SU-DHL-6 (cell line): Measurements from ENCODE around the gene CD247.

ENCODE experiments used
- H2AFZ ChIP-seq: fragments of 200-600 bp; sonication (generic); 2 replicates; pipeline ENCODE4 v1.6.1; 2014; ENCODE audit warnings: low read depth, mild to moderate bottlenecking, moderate library complexity, mixed read lengths, antibody characterized with exemption, low read length; ENCODE audit not compliant: severe bottlenecking
- H3F3A ChIP-seq: fragments of 200-600 bp; shearing (Covaris generic); 2 replicates; pipeline ENCODE4 v1.6.0; 2016; ENCODE audit warnings: antibody characterized with exemption, mild to moderate bottlenecking; ENCODE audit not compliant: insufficient read depth
- H3K27ac ChIP-seq: fragments of 200-600 bp; sonication (generic); 2 replicates; pipeline ENCODE4 v1.5.1; 2016; ENCODE audit warnings: low read depth, mild to moderate bottlenecking, low read length, moderate library complexity, mixed read lengths
- H3K27me3 ChIP-seq: fragments of 200-600 bp; sonication (generic), shearing (Covaris generic); 2 replicates; pipeline ENCODE4 v1.6.0; 2014; ENCODE audit warnings: mild to moderate bottlenecking, low read length
- H3K36me3 ChIP-seq: fragments of 200-600 bp; sonication (generic); 2 replicates; pipeline ENCODE4 v1.6.1; 2014; ENCODE audit warnings: mild to moderate bottlenecking, low read length, mixed read lengths
- H3K4me2 ChIP-seq: fragments of 300-600, 200-600 bp; shearing (Covaris generic), sonication (generic); 2 replicates; pipeline ENCODE4 v1.6.0; 2014; ENCODE audit warnings: low read length, low read depth, mild to moderate bottlenecking; ENCODE audit not compliant: poor library complexity, severe bottlenecking
- H3K4me3 ChIP-seq: fragments of 200-600 bp; sonication (generic); 2 replicates; pipeline ENCODE4 v1.5.1; 2014; ENCODE audit warnings: antibody characterized with exemption, low read length, mild to moderate bottlenecking, mixed read lengths; ENCODE audit not compliant: insufficient read depth, poor library complexity, severe bottlenecking
- H3K79me2 ChIP-seq: fragments of 200-600 bp; sonication (generic); 2 replicates; pipeline ENCODE4 v1.6.1; 2014; ENCODE audit warnings: mild to moderate bottlenecking, low read length, moderate library complexity; ENCODE audit not compliant: insufficient read depth
- H3K9ac ChIP-seq: fragments of 200-600 bp; sonication (generic); 2 replicates; pipeline ENCODE4 v1.7.0; 2014; ENCODE audit warnings: mild to moderate bottlenecking, low read length
- H3K9me2 ChIP-seq: fragments of 200-600 bp; sonication (generic); replicated peaks from 2 replicates; pipeline ENCODE4 v1.6.1; 2014; ENCODE audit warnings: low read length; ENCODE audit not compliant: insufficient read depth
- H3K9me3 ChIP-seq: fragments of 200-600 bp; sonication (generic); 2 replicates; pipeline ENCODE4 v1.6.1; 2014; ENCODE audit warnings: low read length, mixed read lengths; ENCODE audit not compliant: insufficient read depth
- H4K20me1 ChIP-seq: fragments of 200-600 bp; sonication (generic); 2 replicates; pipeline ENCODE4 v1.6.1; 2014; ENCODE audit warnings: low read depth, mild to moderate bottlenecking, antibody characterized with exemption, low read length, moderate library complexity, mixed read lengths
- CTCF ChIP-seq: fragments of 200-600 bp; sonication (generic); IDR thresholded peaks from one replicate; pipeline ENCODE4 v1.5.1; 2017; ENCODE audit warnings: antibody characterized with exemption, mild to moderate bottlenecking, low read length, moderate library complexity; ENCODE audit not compliant: insufficient read depth, poor library complexity, severe bottlenecking
- EZH2phosphoT487 ChIP-seq: fragments of 200-600 bp; sonication (generic), shearing (Covaris generic); conservative IDR thresholded peaks from 2 replicates; pipeline ENCODE4 v1.6.1; 2018; ENCODE audit warnings: mild to moderate bottlenecking, antibody characterized with exemption, low read length, moderate library complexity, mixed read lengths

Gene CD247

GRCh38 chr1:167518331-167518700 is at the start of gene CD247:
CD247 (minus strand) TSS chr1:167518529; CDS start chr1:167518465, 64 bp downstream.
- TF ChIP-seq CTCF (no peak), EZH2phosphoT487 (no peak)
- no peak within 1 kb of the TSS for H3K4me3 ChIP-seq
- no peaks in the 10 kb centered on the region for H3K27me3 ChIP-seq
- H3K9me2 ChIP-seq: no peaks in the 10 kb centered on the region
- no peak within 1 kb of the TSS for H3K4me2 ChIP-seq
- no peak within 1 kb of the TSS for H3K27ac ChIP-seq
- H3F3A ChIP-seq: no peaks in the 10 kb centered on the region
- no peaks in the 10 kb centered on the region for H3K9me3 ChIP-seq
- H3K36me3 ChIP-seq: no peaks in the 10 kb centered on the region
- H2AFZ ChIP-seq: no peak within 1 kb of the TSS
- no peak within 1 kb of the TSS for H3K9ac ChIP-seq
- H3K79me2 ChIP-seq: no peaks in the 10 kb centered on the region
- H4K20me1 ChIP-seq: no peaks in the 10 kb centered on the region

GRCh38 chr1:167567663-167568062 is 49.3 kb upstream of the CD247 start:
- Histone ChIP-seq H3K27ac (no peak overlapping the region), H4K20me1 (no peaks in the 10 kb centered on the region), H3K4me2 (no peak overlapping the region), H3K9me3 (no peaks in the 10 kb centered on the region), H3K9ac (no peak overlapping the region), H3K9me2 (no peaks in the 10 kb centered on the region), H3F3A (no peaks in the 10 kb centered on the region), H3K4me3 (no peak overlapping the region), H3K79me2 (no peaks in the 10 kb centered on the region), H3K27me3 (no peaks in the 10 kb centered on the region), H3K36me3 (no peaks in the 10 kb centered on the region), H2AFZ (no peak overlapping the region)
- TF ChIP-seq CTCF (no peak), EZH2phosphoT487 (no peak)

- Histone ChIP-seq H3K4me2 (no peak overlapping the region), H3K79me2 (no peaks in the 10 kb centered on the region), H3K27me3 (no peaks in the 10 kb centered on the region), H3K36me3 (no peaks in the 10 kb centered on the region), H3K4me3 (no peak overlapping the region), H3K9ac (no peak overlapping the region), H3K27ac (no peak overlapping the region), H3F3A (no peaks in the 10 kb centered on the region), H3K9me3 (no peaks in the 10 kb centered on the region), H3K9me2 (no peaks in the 10 kb centered on the region), H4K20me1 (no peaks in the 10 kb centered on the region), H2AFZ (no peak overlapping the region)
- TF ChIP-seq CTCF (no peak), EZH2phosphoT487 (no peak)
Observed at GRCh38 chr1:167566766-167567165, 48.4 kb upstream of the CD247 start.
